Keratinocyte (primary cell): ENCODE results near the gene CSNK1G1. TPM values are rescaled to one million over a fixed set of nuclear protein-coding genes. Genes with fewer than 3 reads are reported as not detected.

Source experiments
- DNase-seq: peaks from one replicate; pipeline ENCODE4 v3.0.0-alpha.2; 2011; ENCODE audit warnings: low read depth, missing footprints, low spot score
- FAIRE-seq: peaks from 2 replicates; lab custom pipeline; 2011; peaks lifted over from hg19 to GRCh38; lab: Jason Lieb, UNC
- H2AFZ ChIP-seq: 2 replicates; pipeline ENCODE4 v1.6.0; 2012; ENCODE audit warnings: low read length, control low read depth, inconsistent platforms; ENCODE audit not compliant: control insufficient read depth
- H3K27ac ChIP-seq: 2 replicates; pipeline ENCODE4 v1.5.1; 2011; ENCODE audit warnings: low read length; ENCODE audit not compliant: control insufficient read depth, insufficient read depth
- H3K27me3 ChIP-seq: 3 replicates; pipeline ENCODE4 v1.6.0; 2011; ENCODE audit warnings: low read length; ENCODE audit not compliant: control insufficient read depth, insufficient read depth; ENCODE audit errors: extremely low read depth
- H3K36me3 ChIP-seq, 2 experiments: 2 replicates in 1 of 2; 3 replicates in 1 of 2; pipeline ENCODE4 v1.5.1; 2011; ENCODE audit warnings: low read length in 2 of 2, mild to moderate bottlenecking in 1 of 2; ENCODE audit not compliant: control insufficient read depth in 2 of 2, insufficient read depth in 2 of 2; ENCODE audit errors: extremely low read depth in 1 of 2
- H3K4me1 ChIP-seq: 3 replicates; pipeline ENCODE4 v1.5.1; 2011; ENCODE audit warnings: low read length; ENCODE audit not compliant: control insufficient read depth, insufficient read depth; ENCODE audit errors: extremely low read depth
- H3K4me2 ChIP-seq: 3 replicates; pipeline ENCODE4 v1.6.0; 2011; ENCODE audit warnings: low read depth, low read length; ENCODE audit not compliant: control insufficient read depth, insufficient read depth; ENCODE audit errors: extremely low read depth
- H3K4me3 ChIP-seq, 3 experiments: fragments of 200-600 bp in 1 of 3; sonication (generic) in 1 of 3; 2 replicates in 2 of 3; 3 replicates in 1 of 3; pipeline ENCODE4 v1.5.1; 2011 to 2016; ENCODE audit warnings: low read length in 3 of 3, mild to moderate bottlenecking in 3 of 3, control low read depth in 2 of 3, inconsistent platforms in 1 of 3, low read depth in 1 of 3, mixed read lengths in 1 of 3, mixed run types in 1 of 3, moderate library complexity in 1 of 3; ENCODE audit not compliant: control insufficient read depth in 2 of 3, insufficient read depth in 2 of 3; ENCODE audit errors: extremely low read depth in 1 of 3
- H3K79me2 ChIP-seq: 2 replicates; pipeline ENCODE4 v1.6.0; 2012; ENCODE audit warnings: low read length; ENCODE audit not compliant: control insufficient read depth, insufficient read depth
- H3K9ac ChIP-seq: 3 replicates; pipeline ENCODE4 v1.6.0; 2011; ENCODE audit warnings: low read length; ENCODE audit not compliant: control insufficient read depth, insufficient read depth; ENCODE audit errors: extremely low read depth
- H3K9me1 ChIP-seq: 3 replicates; pipeline ENCODE4 v1.6.0; 2011; ENCODE audit warnings: low read length; ENCODE audit not compliant: control insufficient read depth, insufficient read depth; ENCODE audit errors: extremely low read depth
- H3K9me3 ChIP-seq: 2 replicates; pipeline ENCODE4 v1.5.1; 2012; ENCODE audit warnings: low read depth, low read length; ENCODE audit not compliant: control insufficient read depth
- H4K20me1 ChIP-seq: 3 replicates; pipeline ENCODE4 v1.6.0; 2011; ENCODE audit warnings: low read length; ENCODE audit not compliant: control insufficient read depth, insufficient read depth; ENCODE audit errors: extremely low read depth
- CTCF ChIP-seq, 3 experiments: IDR thresholded peaks in 1 of 3; conservative IDR thresholded peaks in 1 of 3; optimal IDR thresholded peaks in 1 of 3; 2 replicates in 2 of 3; 3 replicates in 1 of 3; pipeline versions ENCODE3 to v1.5.1; 2011; ENCODE audit warnings: low read length in 3 of 3, mild to moderate bottlenecking in 3 of 3, moderate library complexity in 2 of 3, control low read depth in 1 of 3, inconsistent platforms in 1 of 3; ENCODE audit not compliant: insufficient read depth in 2 of 3; ENCODE audit errors: extremely low read depth in 1 of 3
- EZH2 ChIP-seq: IDR thresholded peaks from one replicate; pipeline ENCODE4 v1.6.1; 2012; ENCODE audit warnings: inconsistent platforms, mild to moderate bottlenecking, low read length, moderate library complexity
- dilution Hi-C: fragments of 300-500 bp; cut with MboI; formaldehyde crosslinking; loops from one replicate; pipeline ENCODE4 v1.7.0; 2020; ENCODE audit warnings: low sequenced_read_pairs; ENCODE audit not compliant: extremely low pct_ligation_motif_present
- polyA plus RNA-seq, 5 experiments: library from polyadenylated mRNA; depleted of rRNA in 3 of 5; stranded (reverse) in 3 of 5; stranded (forward) in 1 of 5; unstranded in 1 of 5; fragments of >200 nt; gene quantifications; 1 replicate in 1 of 5; 2 replicates in 3 of 5; 3 replicates in 1 of 5; pipeline versions ENCODE4 v1.2.1 to v1.2.3, GENCODE V29; 2011 to 2012; ENCODE audit warnings: missing spikeins in 2 of 5, low read depth in 1 of 5, low replicate concordance in 1 of 5

Gene CSNK1G1
- polyA plus RNA-seq, 1 donor (not counting 4 experiments of a cell fraction or from before 2014, with no cell fraction given) = 28.9 TPM

DNA sequence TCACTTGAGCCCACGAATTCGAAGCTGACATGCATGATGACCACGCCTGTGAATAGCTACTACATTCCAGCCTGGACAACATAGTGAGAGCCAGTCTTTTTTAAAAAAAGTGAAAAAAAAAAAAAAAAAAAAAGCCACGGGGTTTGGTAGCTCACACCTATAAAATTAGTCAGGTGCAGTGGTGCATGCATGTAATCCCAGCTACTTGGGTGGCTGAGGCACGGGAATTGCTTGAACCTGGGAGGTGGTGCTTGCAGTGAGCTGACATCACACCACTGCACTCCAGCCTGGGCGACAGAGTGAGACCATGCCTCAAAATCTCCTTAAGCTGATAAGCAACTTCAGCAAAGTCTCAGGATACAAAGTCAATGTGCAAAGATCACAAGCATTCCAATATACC is 44.4 kb downstream of the CSNK1G1 start:
- Histone ChIP-seq H3K4me2 (no peak overlapping the region), H3K27me3 (no peaks in the 10 kb centered on the region), H3K79me2 (peaks cover 69% of the 10 kb centered on the region), H2AFZ (no peak overlapping the region), H3K9me3 (no peaks in the 10 kb centered on the region), H4K20me1 (no peaks in the 10 kb centered on the region), H3K4me3 (no peak overlapping the region), H3K9ac (no peak overlapping the region), H3K9me1 (no peaks in the 10 kb centered on the region), H3K36me3 (peaks cover 0 to 3% of the 10 kb centered on the region in 2 experiments), H3K27ac (no peak overlapping the region), H3K4me1 (no peaks in the 10 kb centered on the region)
- TF ChIP-seq CTCF (optimal IDR thresholded peaks at IDR 0.05 in 1 of 3, IDR thresholded peaks at IDR 0.05 in 1 of 3, conservative IDR thresholded peaks at IDR 0.05 in 1 of 3; ENCODE audit: extremely low read depth in 1 of 3, insufficient read depth in 2 of 3, low read length in 3 of 3) (no peak), EZH2 (no peak)
- DNase-seq = no peak
- FAIRE-seq = no peak
- dilution Hi-C loops = no loop called here

- dilution Hi-C loops = no loop called here
- H3K27ac ChIP-seq = no peak overlapping the region
- H3K79me2 ChIP-seq = peaks cover 71% of the 10 kb centered on the region
Measured at GRCh38 chr15:64310036-64310435, 45.9 kb downstream of the CSNK1G1 start.

More at GRCh38 chr15:64310036-64310435, 45.9 kb downstream of the CSNK1G1 start:
- H3K4me3 ChIP-seq = no peak overlapping the region
- no peaks in the 10 kb centered on the region for H3K9me3 ChIP-seq
- no peak for FAIRE-seq
- no peak overlapping the region for H2AFZ ChIP-seq
- H3K4me2 ChIP-seq = no peak overlapping the region
- no peak overlapping the region for H3K9ac ChIP-seq
- TF ChIP-seq EZH2 = no peak
- TF ChIP-seq CTCF (optimal IDR thresholded peaks at IDR 0.05 in 1 of 3, IDR thresholded peaks at IDR 0.05 in 1 of 3, conservative IDR thresholded peaks at IDR 0.05 in 1 of 3; ENCODE audit: extremely low read depth in 1 of 3, insufficient read depth in 2 of 3, low read length in 3 of 3) = no peak
- peaks cover 2% of the 10 kb centered on the region for H3K4me1 ChIP-seq
- no peak for DNase-seq
- H3K9me1 ChIP-seq = no peaks in the 10 kb centered on the region
- peaks cover 0 to 3% of the 10 kb centered on the region in 2 experiments for H3K36me3 ChIP-seq
- no peaks in the 10 kb centered on the region for H3K27me3 ChIP-seq
- H4K20me1 ChIP-seq = no peaks in the 10 kb centered on the region
